Thymus (tissue), 11 donors: ENCODE measurements around the gene NRROS. TPM values are rescaled to one million over a fixed set of nuclear protein-coding genes. Genes with fewer than 3 reads are reported as not detected.

Experiments
- DNase-seq, 9 donors: peaks; one replicate each; pipeline ENCODE4 v3.0.0-alpha.2; 2013; ENCODE audit warnings: low spot score in 9 of 9, low read depth in 6 of 9, missing footprints in 1 of 9
- H3K27ac ChIP-seq, 2 donors: one replicate each; pipeline ENCODE4 v1.5.1; 2013; ENCODE audit warnings: control low read depth in 1 of 2, low read depth in 1 of 2, low read length in 1 of 2, mild to moderate bottlenecking in 1 of 2, moderate library complexity in 1 of 2
- H3K27me3 ChIP-seq, 2 donors: one replicate each; pipeline ENCODE4 v1.5.1; 2013; ENCODE audit warnings: low read length in 1 of 2; ENCODE audit not compliant: control insufficient read depth in 2 of 2, insufficient read depth in 1 of 2
- H3K36me3 ChIP-seq, 2 donors: one replicate each; pipeline ENCODE4 v1.5.1; 2013; ENCODE audit warnings: low read length in 1 of 2, mild to moderate bottlenecking in 1 of 2, moderate library complexity in 1 of 2; ENCODE audit not compliant: control insufficient read depth in 2 of 2, insufficient read depth in 2 of 2
- H3K4me1 ChIP-seq, 2 donors: one replicate each; pipeline ENCODE4 v1.5.1; 2013; ENCODE audit warnings: low read length in 2 of 2; ENCODE audit not compliant: control insufficient read depth in 2 of 2, insufficient read depth in 2 of 2
- H3K4me3 ChIP-seq, 2 donors: one replicate each; pipeline ENCODE4 v1.5.1; 2013; ENCODE audit warnings: low read length in 2 of 2, control low read depth in 1 of 2, mild to moderate bottlenecking in 1 of 2
- H3K9me3 ChIP-seq, 2 donors: one replicate each; pipeline ENCODE4 v1.5.1; 2013; ENCODE audit warnings: low read length in 1 of 2, mild to moderate bottlenecking in 1 of 2; ENCODE audit not compliant: control insufficient read depth in 2 of 2, insufficient read depth in 1 of 2
- WGBS: extraction: QIAGEN DNeasy Blood & Tissue Kit; methylation state at CpG from one replicate; pipeline ENCODE4 v1.1.7; 2013; 5-methylcytosine and 5-hydroxymethylcytosine counted together
- polyA plus RNA-seq: library from polyadenylated mRNA; stranded (reverse); fragments of 200-250 nt; gene quantifications from one replicate; pipeline ENCODE4 v1.2.3, GENCODE V29; 2013
- total RNA-seq: library from RNA; stranded (reverse); fragments of 120-200 nt; gene quantifications from one replicate; pipeline ENCODE4 v1.2.4, GENCODE V29; 2013
- donor health status: healthy.

Gene NRROS
- total and polyA plus RNA-seq, 2 donors: 5.2 to 6.3 TPM

DNA sequence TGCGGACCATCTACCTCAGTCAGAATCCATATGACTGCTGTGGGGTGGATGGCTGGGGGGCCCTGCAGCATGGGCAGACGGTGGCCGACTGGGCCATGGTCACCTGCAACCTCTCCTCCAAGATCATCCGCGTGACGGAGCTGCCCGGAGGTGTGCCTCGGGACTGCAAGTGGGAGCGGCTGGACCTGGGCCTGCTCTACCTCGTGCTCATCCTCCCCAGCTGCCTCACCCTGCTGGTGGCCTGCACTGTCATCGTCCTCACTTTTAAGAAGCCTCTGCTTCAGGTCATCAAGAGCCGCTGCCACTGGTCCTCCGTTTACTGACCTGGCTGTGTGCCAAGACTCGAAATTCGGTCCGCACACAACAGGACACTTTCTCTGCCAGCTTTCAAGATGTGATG is 21.9 kb downstream of the NRROS start:
- Histone ChIP-seq H3K27me3 (no peaks in the 10 kb centered on the region), H3K9me3 (no peaks in the 10 kb centered on the region), H3K4me1 (peaks cover 0 to 12% of the 10 kb centered on the region in 2 donors), H3K36me3 (peaks cover 31 to 55% of the 10 kb centered on the region in 2 donors), H3K27ac (no peak overlapping the region), H3K4me3 (no peak overlapping the region)
- no peak for DNase-seq
- 95% methylated on average over 16 of the region's 16 CpGs for WGBS

DNA sequence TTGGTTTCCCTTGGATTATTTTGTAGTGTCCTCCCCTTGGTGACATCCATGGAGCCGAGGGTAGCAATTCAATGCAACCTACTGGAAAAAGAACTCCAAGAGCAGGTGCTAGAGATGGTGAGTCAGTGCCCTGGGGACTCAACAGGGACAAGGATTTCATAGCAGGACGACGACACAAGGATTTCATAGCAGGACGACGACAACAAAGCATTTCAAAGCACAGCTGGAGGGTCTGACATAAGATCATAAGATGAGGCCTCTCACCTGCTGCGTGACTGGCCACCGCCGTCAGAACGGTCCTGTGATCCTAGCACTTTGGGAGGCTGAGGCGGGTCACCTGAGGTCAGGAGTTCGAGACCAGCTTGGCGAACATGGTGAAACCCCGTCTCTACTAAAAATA is 22.5 kb downstream of the NRROS start:
- Histone ChIP-seq H3K27me3 (no peaks in the 10 kb centered on the region), H3K4me3 (no peak overlapping the region), H3K36me3 (peaks cover 28 to 50% of the 10 kb centered on the region in 2 donors), H3K4me1 (peaks cover 0 to 12% of the 10 kb centered on the region in 2 donors), H3K9me3 (no peaks in the 10 kb centered on the region), H3K27ac (no peak overlapping the region)
- WGBS: 95% methylated on average over 13 of the region's 13 CpGs
- DNase-seq: no peak

- Histone ChIP-seq H3K4me1 (peaks cover 0 to 12% of the 10 kb centered on the region in 2 donors), H3K36me3 (peaks cover 22 to 42% of the 10 kb centered on the region in 2 donors), H3K9me3 (no peaks in the 10 kb centered on the region), H3K27me3 (no peaks in the 10 kb centered on the region), H3K4me3 (no peak overlapping the region), H3K27ac (no peak overlapping the region)
- WGBS: 91% methylated on average over 15 of the region's 15 CpGs
- DNase-seq: no peak
Observed at GRCh38 chr3:196662711-196663571, 23.4 kb downstream of the NRROS start.

DNA sequence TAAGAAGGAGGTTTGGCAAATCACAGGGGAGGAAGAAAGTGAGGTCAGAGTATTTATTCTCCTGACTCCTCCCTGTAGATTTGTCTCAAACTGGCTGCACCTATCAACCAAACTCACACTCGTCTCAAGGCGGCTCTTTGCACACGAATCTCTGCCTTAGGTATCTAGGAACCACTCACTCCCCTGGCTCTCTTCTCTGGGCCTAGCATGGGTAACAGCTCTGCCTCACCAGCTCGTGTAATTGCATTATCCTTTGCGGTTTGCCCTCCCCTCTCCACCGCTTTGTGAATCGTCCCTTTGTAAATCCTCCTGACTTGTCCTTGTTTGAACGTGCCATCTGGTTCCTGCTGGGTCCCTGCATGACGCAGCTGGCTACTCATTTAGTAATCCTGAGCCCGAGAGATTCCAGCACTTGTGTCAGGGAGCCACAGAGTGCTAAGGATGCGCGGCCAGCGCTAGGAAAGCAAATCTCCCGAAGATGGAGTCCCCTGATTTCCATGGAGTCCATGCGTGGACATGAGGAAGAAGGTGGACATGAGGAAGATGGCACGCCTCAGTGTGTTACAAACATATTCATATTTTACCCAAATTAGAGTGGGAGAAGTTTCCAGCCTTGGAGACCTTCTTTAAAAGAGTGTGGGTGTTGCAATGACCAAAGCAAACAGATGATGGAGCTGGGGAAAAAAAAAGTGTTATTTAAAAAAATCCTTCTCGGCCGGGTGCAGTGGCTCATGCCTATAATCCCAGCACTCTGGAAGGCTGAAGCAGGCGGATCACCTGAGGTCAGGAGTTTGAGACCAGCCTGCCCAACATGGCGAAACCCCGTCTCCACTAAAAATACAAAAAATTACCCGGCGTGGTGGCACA is 26.7 kb downstream of the NRROS start:
- H3K27ac ChIP-seq: no peak overlapping the region

DNA sequence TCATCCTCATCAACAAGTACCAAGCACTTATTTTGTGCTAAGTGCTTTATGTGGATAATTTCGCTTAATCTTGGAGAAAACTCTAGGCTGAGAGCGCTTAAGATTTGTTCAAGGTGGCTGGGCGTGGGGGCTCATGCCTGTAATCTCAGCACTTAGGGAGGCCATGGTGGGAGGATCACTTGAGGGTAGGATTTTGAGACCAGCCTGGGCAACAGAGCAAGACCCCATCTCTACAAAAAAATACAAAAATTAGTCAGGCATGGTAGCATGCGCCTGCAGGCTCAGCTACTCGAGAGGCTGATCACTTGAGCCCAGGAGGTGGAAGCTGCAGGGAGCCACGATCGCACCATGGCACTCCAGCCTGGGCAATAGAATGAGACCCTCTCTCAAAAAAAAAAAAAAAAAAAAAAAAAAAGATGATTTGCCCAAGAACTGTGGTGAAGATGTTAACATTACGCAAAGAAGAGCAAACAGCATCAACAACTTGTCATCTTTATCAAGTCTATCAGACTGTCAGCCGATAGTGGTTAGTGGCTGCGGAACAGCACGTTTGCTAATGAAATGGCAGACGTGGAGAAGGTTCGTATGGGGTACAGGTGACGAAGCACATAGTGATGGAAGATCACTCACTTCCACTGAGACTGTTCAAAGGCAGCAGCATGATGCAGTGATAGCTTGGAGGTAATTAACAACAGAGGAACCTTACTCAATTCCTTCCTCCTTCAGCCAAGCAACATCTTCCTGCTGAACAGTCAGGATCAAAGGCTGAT is 27.7 kb downstream of the NRROS start:
- peaks cover 0 to 18% of the 10 kb centered on the region in 2 donors for H3K4me1 ChIP-seq
- H3K9me3 ChIP-seq: no peaks in the 10 kb centered on the region
- 97% methylated on average over 14 of the region's 14 CpGs for WGBS
- H3K4me3 ChIP-seq: no peak overlapping the region
- H3K27me3 ChIP-seq: no peaks in the 10 kb centered on the region
- no peak overlapping the region for H3K27ac ChIP-seq
- peaks cover 0 to 6% of the 10 kb centered on the region in 2 donors for H3K36me3 ChIP-seq
- no peak for DNase-seq

More for the DNA sequence above, 26.7 kb downstream of the NRROS start:
- WGBS: 87% methylated on average over 23 of the region's 23 CpGs
- no peak for DNase-seq
- Histone ChIP-seq H3K9me3 (no peaks in the 10 kb centered on the region), H3K4me1 (peaks cover 0 to 18% of the 10 kb centered on the region in 2 donors), H3K36me3 (peaks cover 4 to 12% of the 10 kb centered on the region in 2 donors), H3K27me3 (no peaks in the 10 kb centered on the region), H3K4me3 (no peak overlapping the region)

- Histone ChIP-seq H3K27me3 (no peaks in the 10 kb centered on the region), H3K36me3 (no peaks in the 10 kb centered on the region), H3K9me3 (no peaks in the 10 kb centered on the region), H3K4me3 (no peak overlapping the region), H3K4me1 (peaks cover 0 to 13% of the 10 kb centered on the region in 2 donors), H3K27ac (no peak overlapping the region)
- 33% methylated on average over 6 of the region's 6 CpGs for WGBS
- DNase-seq: no peak
Observed at GRCh38 chr3:196670339-196670738, 30.8 kb downstream of the NRROS start.

GRCh38 chr3:196673632-196674031 is 34.1 kb downstream of the NRROS start:
- WGBS: 98% methylated on average over 3 of the region's 3 CpGs
- H3K4me1 ChIP-seq: peaks cover 0 to 8% of the 10 kb centered on the region in 2 donors
- no peaks in the 10 kb centered on the region for H3K9me3 ChIP-seq
- no peak overlapping the region for H3K4me3 ChIP-seq
- no peaks in the 10 kb centered on the region for H3K36me3 ChIP-seq
- no peak for DNase-seq
- H3K27me3 ChIP-seq: no peaks in the 10 kb centered on the region
- no peak overlapping the region for H3K27ac ChIP-seq

DNA sequence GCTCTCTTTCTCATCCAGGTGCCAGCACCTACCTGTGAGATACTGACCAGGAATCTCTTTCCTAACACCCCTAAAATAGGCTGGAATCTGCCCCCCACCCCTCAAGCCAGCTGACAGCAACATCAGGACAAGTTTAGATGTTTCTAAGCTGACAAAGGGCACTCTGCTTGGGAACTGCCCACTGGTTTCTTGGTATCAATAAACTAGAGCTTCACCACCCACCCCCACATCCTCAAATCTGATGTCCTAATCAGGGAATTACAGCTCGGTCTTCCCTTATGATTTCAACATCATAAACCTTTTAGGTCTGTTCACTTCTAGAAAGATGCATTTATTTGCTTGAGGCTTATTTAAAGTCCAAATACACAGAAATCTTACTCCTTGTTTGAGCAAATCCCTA is 37.9 kb downstream of the NRROS start:
- Histone ChIP-seq H3K4me1 (peaks cover 0 to 3% of the 10 kb centered on the region in 2 donors), H3K4me3 (no peak overlapping the region), H3K27me3 (no peaks in the 10 kb centered on the region), H3K27ac (no peak overlapping the region), H3K36me3 (no peaks in the 10 kb centered on the region), H3K9me3 (no peaks in the 10 kb centered on the region)
- WGBS: 97% methylated on average over 1 of the region's 1 CpG
- DNase-seq: no peak
